Fibroblast of the aortic adventitia (primary cell): ENCODE measurements around the gene METAP1D. TPM values are rescaled to one million over a fixed set of nuclear protein-coding genes. Genes with fewer than 3 reads are reported as not detected.

Source experiments
- DNase-seq: peaks from one replicate; pipeline ENCODE4 v3.0.0-alpha.2; 2010; ENCODE audit warnings: low read depth
- H3K4me3 ChIP-seq: 2 replicates; pipeline ENCODE4 v1.5.1; 2011; ENCODE audit warnings: low read depth, mild to moderate bottlenecking, control low read depth, low read length, moderate library complexity
- CTCF ChIP-seq: IDR thresholded peaks from 2 replicates; pipeline ENCODE4 v1.5.1; 2011; ENCODE audit warnings: mild to moderate bottlenecking, low read length, control low read depth, inconsistent platforms; ENCODE audit not compliant: insufficient read depth
- total RNA-seq: library from RNA; depleted of rRNA; stranded (reverse); fragments of >200 nt; gene quantifications from 2 replicates; pipeline ENCODE4 v1.2.3, GENCODE V29; 2012; ENCODE audit warnings: low replicate concordance

The METAP1D gene
- total RNA-seq, 1 donor, result 14.3 TPM

GRCh38 chr2:172098287-172098649 lies 98.5 kb downstream of the METAP1D start:
- no peak for TF ChIP-seq CTCF
- peak overlapping the region; percentile 53 for H3K4me3 ChIP-seq
- DNase-seq, result no peak

- H3K4me3 ChIP-seq, result peak overlapping the region; percentile 57
- TF ChIP-seq CTCF, result no peak
- peak; percentile 59 for DNase-seq
These were observed 99.1 kb downstream of the METAP1D start for GRCh38 chr2:172098650-172099471.

- no peak for DNase-seq
- no peak for TF ChIP-seq CTCF
- H3K4me3 ChIP-seq, result peak overlapping the region; percentile 77
These were observed 99.8 kb downstream of the METAP1D start for GRCh38 chr2:172099472-172100079.

GRCh38 chr2:172100080-172100934 lies 100.6 kb downstream of the METAP1D start:
- peak overlapping the region; percentile 77 for H3K4me3 ChIP-seq
- TF ChIP-seq CTCF, result no peak

GRCh38 chr2:172100935-172101820 lies 101.4 kb downstream of the METAP1D start:
- no peak for TF ChIP-seq CTCF
- DNase-seq, result peak; percentile 48
- peak overlapping the region; percentile 77 for H3K4me3 ChIP-seq

More at GRCh38 chr2:172100080-172100934, 100.6 kb downstream of the METAP1D start:
- DNase-seq, result no peak
